GM12864 (cell line): ENCODE data around the gene UQCC2.

ENCODE experiments used
- DNase-seq: peaks from one replicate; pipeline ENCODE4 v3.0.0-alpha.2; 2011; ENCODE audit warnings: low read depth
- H3K4me3 ChIP-seq: 2 replicates; pipeline ENCODE4 v1.5.1; 2011; ENCODE audit warnings: mild to moderate bottlenecking, low read depth, low read length, control low read depth
- TF ChIP-seq, protein P1 (sequence below): IDR thresholded peaks from 2 replicates; pipeline ENCODE4 v1.5.1; 2011; ENCODE audit warnings: low read depth, mild to moderate bottlenecking, moderate library complexity, low read length, control low read depth, inconsistent platforms; ENCODE audit errors: missing control alignments

Gene UQCC2

DNA sequence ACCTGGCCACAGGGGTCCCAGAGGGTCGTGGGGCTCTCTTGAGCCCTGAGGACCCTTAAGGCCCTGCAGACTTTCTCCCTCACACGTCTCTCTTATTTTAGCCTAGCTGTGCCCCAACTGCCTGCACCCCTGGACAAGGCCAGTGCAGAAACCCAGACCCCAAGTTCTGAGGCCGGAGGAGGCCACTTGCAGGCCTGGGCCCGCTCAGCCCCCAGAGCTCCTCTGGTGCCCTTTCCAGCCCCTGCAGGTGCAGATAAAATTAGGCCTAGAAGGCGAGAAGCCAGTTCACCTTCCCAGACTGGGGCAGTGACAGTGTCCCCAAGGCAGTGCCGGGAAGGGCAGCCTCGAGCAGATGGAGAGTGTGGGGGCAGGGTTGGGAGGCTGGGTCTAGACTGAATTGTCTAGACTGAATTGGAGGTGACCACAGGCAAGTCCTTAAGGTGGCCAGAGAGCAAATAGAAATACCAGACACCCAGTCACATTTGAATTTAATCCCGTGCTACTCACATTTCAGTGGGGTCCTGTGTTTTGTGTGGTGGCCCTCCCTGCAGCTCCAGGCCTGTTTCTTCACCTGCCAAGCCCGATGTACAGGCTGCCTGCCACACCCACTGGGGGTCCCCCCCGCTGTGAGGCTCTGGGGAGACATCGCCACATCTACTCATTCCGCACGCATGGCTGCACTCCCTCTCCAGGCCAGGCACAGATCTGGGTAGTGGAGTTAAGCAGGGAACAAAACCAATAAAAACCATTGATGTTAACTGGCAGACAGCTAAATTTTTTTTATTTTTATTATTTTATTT lies 43.8 kb upstream of the UQCC2 start:
- no peak for DNase-seq
- TF ChIP-seq, protein P1, sequence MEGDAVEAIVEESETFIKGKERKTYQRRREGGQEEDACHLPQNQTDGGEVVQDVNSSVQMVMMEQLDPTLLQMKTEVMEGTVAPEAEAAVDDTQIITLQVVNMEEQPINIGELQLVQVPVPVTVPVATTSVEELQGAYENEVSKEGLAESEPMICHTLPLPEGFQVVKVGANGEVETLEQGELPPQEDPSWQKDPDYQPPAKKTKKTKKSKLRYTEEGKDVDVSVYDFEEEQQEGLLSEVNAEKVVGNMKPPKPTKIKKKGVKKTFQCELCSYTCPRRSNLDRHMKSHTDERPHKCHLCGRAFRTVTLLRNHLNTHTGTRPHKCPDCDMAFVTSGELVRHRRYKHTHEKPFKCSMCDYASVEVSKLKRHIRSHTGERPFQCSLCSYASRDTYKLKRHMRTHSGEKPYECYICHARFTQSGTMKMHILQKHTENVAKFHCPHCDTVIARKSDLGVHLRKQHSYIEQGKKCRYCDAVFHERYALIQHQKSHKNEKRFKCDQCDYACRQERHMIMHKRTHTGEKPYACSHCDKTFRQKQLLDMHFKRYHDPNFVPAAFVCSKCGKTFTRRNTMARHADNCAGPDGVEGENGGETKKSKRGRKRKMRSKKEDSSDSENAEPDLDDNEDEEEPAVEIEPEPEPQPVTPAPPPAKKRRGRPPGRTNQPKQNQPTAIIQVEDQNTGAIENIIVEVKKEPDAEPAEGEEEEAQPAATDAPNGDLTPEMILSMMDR: no peak
- H3K4me3 ChIP-seq: no peak overlapping the region

- TF ChIP-seq, protein P1: no peak
- no peak for DNase-seq
- no peak overlapping the region for H3K4me3 ChIP-seq
Measured at GRCh38 chr6:33754222-33754621, 42.7 kb upstream of the UQCC2 start.

DNA sequence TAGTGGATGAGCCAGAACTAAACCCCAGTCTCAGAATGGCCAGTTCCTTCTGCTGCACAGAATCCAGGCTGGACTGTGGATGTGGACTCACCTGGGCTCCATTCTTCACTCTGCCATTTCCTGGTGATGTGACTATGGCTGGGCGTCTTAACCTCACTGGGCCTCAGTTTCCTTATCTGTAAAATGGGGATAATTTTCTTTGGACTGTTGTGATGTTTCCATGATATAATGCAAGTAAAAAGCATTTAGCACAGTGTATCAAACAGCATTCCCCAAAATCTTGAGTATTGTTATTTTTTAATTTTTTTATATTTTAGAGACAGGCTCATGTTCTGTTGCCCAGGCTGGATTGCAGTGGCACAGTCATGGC lies 41.1 kb upstream of the UQCC2 start:
- H3K4me3 ChIP-seq: no peak overlapping the region
- no peak for DNase-seq
- TF ChIP-seq, protein P1: no peak

- H3K4me3 ChIP-seq: no peak overlapping the region
- DNase-seq: no peak
- TF ChIP-seq, protein P1: no peak
Measured at GRCh38 chr6:33751771-33752645, 40.5 kb upstream of the UQCC2 start.

DNA sequence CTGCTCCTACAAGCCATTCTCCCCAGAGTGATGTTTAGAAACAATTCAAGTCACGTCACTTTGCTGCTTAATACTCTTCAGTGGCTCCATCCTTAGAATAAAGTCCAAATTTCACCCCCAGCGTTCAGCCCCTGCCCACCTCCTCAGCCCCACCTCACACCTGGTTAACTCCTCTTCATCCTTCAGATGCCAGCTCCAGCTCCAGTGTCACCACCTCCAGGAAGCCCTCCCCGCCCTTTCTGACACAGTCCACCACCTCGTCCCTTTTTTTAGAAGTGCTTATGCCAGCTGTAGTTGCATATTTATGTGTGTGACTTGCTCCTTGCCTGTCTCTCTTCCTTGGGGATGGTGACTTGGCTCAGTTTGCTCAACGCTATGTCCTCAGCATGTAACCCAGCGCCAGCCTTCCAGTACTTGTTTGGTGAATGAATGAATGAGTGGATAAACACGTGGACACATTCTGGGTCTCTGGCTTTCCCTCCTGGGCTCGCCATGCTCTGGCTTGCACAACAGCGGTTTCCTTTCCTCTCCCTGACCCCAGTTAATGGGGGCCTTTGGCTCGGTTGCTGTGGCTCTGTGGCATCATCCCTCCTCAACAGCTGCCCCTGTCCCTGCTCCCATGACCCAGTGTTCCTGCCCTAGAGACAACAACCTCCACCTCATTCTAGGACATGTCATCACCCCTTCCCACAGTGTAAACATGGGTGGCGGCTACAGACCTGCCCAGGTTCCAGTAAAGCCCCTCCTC lies 38.9 kb upstream of the UQCC2 start:
- TF ChIP-seq, protein P1: no peak
- no peak overlapping the region for H3K4me3 ChIP-seq
- DNase-seq: no peak

DNA sequence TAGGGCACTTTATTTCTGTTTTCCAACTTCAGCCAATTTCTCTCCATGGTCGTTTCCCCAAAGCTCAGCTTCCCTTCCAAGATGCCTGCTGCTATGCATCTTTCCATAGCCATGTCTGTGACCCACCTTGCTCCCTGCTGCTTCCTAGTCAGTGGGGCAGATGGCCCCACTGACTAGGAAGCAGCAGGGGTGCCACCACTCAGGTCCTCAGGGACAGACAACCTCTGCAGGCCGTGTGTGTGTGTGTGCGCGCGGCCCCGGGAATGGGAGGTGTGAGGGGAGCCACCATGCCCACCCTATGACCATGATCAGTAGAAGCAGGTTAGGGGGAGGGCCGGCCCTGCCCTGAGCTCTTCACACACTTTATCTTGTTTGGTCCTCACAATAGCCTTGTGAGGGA lies 37.9 kb upstream of the UQCC2 start:
- no peak overlapping the region for H3K4me3 ChIP-seq
- TF ChIP-seq, protein P1: no peak
- DNase-seq: no peak
